ENCODE measurements around the gene PCNT.
A peak's percentile ranks its signal among the peaks of the same experiment; 100 is the strongest.
"Not testable (repeated sequence)": the region's sequence is repeated elsewhere in the genome, so short reads cannot be mapped to it uniquely, and the experiment has no call there.

Gene PCNT

GRCh38 chr21:46304955-46305354 is 19.0 kb upstream of the PCNT start:
- no peak for DNase-seq

GRCh38 chr21:46307625-46308024 is 16.3 kb upstream of the PCNT start:
- DNase-seq, result no peak

- DNase-seq, result no peak
Measured at GRCh38 chr21:46308431-46308830, 15.5 kb upstream of the PCNT start.

GRCh38 chr21:46310260-46310659 is 13.7 kb upstream of the PCNT start:
- not testable (repeated sequence) for DNase-seq

- no peak for DNase-seq
Measured at GRCh38 chr21:46311568-46311967, 12.4 kb upstream of the PCNT start.

GRCh38 chr21:46312949-46313348 is 11.0 kb upstream of the PCNT start:
- DNase-seq, result no peak

- DNase-seq, result no peak
Measured at GRCh38 chr21:46314441-46315020, 9.4 kb upstream of the PCNT start.

GRCh38 chr21:46316708-46317324 is 7.1 kb upstream of the PCNT start:
- no peak for DNase-seq

- no peak for DNase-seq
Measured at GRCh38 chr21:46317710-46318463, 6.1 kb upstream of the PCNT start.

- DNase-seq, result no peak
Measured at GRCh38 chr21:46318464-46318845, 5.5 kb upstream of the PCNT start.

- DNase-seq, result no peak
Measured at GRCh38 chr21:46319186-46319585, 4.8 kb upstream of the PCNT start.

GRCh38 chr21:46320331-46320801 is 3.6 kb upstream of the PCNT start:
- no peak for DNase-seq

GRCh38 chr21:46322351-46323226 is 1.4 kb upstream of the PCNT start:
- peak; percentile 32 for DNase-seq

- peak; percentile 33 for DNase-seq
Measured at GRCh38 chr21:46323227-46323709, 688 bp upstream of the PCNT start.

- DNase-seq, result peak; percentile 92
Measured at GRCh38 chr21:46324390-46325072, 575 bp downstream of the PCNT start.

- peak; percentile 59 for DNase-seq
Measured at GRCh38 chr21:46325073-46325912, 1.3 kb downstream of the PCNT start.

- DNase-seq, result no peak
Measured at GRCh38 chr21:46326110-46326703, 2.3 kb downstream of the PCNT start.

- no peak for DNase-seq
Measured at GRCh38 chr21:46327711-46328110, 3.8 kb downstream of the PCNT start.

- no peak for DNase-seq
Measured at GRCh38 chr21:46328151-46328550, 4.2 kb downstream of the PCNT start.

GRCh38 chr21:46329796-46330195 is 5.8 kb downstream of the PCNT start:
- no peak for DNase-seq
